ENCODE results near the gene FOXK1. TPM values are rescaled to one million over a fixed set of nuclear protein-coding genes. Genes with fewer than 3 reads are reported as not detected.

The FOXK1 gene
- total and polyA plus RNA-seq, 2 of the 13 experiments (the other 11 are each of a cell fraction or from before 2014, with no cell fraction given) = 4.6 to 8.8 TPM

DNA sequence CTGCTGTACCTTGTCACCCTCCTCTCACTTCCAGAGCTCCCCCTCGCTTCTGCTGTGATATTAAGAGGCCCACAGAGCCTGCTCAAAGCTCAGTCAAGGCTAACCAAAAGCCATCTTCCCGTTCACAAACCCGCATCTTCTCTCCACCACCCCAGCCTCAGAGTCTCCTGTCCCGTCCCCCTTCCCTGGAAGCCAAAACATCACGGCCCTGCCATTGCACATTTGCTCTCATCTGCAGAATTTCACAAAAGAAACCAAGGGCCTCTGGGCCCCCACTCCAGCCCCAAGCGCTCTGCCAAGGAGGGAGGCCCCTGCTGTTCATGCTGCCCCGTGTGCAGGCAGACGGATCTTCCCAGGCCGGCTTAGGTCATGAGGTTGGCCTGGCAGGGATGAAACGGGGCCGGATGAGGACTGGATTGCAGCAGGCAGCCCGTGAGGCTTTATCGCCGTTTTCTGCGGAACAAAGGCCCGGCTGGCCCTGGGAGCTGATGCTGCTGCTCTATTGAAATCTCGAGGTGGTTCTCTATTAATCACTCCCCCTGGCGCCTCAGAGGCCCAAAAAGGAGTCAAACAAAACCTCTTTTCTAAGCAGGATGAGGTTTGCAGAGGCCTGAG lies 31.6 kb upstream of the FOXK1 start (continued):
- TF ChIP-seq, protein P1, sequence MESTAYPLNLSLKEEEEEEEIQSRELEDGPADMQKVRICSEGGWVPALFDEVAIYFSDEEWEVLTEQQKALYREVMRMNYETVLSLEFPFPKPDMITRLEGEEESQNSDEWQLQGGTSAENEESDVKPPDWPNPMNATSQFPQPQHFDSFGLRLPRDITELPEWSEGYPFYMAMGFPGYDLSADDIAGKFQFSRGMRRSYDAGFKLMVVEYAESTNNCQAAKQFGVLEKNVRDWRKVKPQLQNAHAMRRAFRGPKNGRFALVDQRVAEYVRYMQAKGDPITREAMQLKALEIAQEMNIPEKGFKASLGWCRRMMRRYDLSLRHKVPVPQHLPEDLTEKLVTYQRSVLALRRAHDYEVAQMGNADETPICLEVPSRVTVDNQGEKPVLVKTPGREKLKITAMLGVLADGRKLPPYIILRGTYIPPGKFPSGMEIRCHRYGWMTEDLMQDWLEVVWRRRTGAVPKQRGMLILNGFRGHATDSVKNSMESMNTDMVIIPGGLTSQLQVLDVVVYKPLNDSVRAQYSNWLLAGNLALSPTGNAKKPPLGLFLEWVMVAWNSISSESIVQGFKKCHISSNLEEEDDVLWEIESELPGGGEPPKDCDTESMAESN (CRISPR knock-in tag; conservative IDR thresholded peaks at IDR 0.05) = no peak
- TF ChIP-seq, protein P2, sequence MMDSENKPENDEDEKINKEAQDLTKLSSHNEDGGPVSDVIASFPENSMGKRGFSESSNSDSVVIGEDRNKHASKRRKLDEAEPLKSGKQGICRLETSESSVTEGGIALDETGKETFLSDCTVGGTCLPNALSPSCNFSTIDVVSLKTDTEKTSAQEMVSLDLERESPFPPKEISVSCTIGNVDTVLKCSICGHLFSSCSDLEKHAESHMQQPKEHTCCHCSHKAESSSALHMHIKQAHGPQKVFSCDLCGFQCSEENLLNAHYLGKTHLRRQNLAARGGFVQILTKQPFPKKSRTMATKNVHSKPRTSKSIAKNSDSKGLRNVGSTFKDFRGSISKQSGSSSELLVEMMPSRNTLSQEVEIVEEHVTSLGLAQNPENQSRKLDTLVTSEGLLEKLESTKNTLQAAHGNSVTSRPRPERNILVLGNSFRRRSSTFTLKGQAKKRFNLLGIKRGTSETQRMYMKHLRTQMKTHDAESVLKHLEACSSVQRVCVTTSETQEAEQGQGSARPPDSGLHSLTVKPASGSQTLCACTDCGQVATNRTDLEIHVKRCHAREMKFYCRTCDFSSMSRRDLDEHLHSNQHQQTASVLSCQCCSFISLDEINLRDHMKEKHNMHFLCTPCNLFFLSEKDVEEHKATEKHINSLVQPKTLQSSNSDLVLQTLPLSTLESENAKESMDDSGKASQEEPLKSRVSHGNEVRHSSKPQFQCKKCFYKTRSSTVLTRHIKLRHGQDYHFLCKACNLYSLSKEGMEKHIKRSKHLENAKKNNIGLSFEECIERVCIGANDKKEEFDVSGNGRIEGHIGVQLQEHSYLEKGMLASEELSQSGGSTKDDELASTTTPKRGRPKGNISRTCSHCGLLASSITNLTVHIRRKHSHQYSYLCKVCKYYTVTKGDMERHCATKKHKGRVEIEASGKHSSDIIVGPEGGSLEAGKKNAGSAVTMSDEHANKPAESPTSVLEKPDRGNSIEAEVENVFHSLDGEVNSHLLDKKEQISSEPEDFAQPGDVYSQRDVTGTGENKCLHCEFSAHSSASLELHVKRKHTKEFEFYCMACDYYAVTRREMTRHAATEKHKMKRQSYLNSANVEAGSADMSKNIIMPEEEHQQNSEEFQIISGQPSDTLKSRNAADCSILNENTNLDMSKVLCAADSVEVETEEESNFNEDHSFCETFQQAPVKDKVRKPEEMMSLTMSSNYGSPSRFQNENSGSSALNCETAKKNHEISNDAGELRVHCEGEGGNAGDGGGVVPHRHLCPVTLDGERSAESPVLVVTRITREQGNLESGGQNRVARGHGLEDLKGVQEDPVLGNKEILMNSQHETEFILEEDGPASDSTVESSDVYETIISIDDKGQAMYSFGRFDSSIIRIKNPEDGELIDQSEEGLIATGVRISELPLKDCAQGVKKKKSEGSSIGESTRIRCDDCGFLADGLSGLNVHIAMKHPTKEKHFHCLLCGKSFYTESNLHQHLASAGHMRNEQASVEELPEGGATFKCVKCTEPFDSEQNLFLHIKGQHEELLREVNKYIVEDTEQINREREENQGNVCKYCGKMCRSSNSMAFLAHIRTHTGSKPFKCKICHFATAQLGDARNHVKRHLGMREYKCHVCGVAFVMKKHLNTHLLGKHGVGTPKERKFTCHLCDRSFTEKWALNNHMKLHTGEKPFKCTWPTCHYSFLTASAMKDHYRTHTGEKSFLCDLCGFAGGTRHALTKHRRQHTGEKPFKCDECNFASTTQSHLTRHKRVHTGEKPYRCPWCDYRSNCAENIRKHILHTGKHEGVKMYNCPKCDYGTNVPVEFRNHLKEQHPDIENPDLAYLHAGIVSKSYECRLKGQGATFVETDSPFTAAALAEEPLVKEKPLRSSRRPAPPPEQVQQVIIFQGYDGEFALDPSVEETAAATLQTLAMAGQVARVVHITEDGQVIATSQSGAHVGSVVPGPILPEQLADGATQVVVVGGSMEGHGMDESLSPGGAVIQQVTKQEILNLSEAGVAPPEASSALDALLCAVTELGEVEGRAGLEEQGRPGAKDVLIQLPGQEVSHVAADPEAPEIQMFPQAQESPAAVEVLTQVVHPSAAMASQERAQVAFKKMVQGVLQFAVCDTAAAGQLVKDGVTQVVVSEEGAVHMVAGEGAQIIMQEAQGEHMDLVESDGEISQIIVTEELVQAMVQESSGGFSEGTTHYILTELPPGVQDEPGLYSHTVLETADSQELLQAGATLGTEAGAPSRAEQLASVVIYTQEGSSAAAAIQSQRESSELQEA (CRISPR knock-in tag; IDR thresholded peaks at IDR 0.05; ENCODE audit: not compliant biosample characterization) = no peak
- TF ChIP-seq U2AF1 (optimal IDR thresholded peaks at IDR 0.05; ENCODE audit: low read depth, low read length) (no peak), ZNF251 (CRISPR knock-in tag; IDR thresholded peaks at IDR 0.05) (no peak), YEATS4 (CRISPR knock-in tag; IDR thresholded peaks at IDR 0.05; ENCODE audit: borderline replicate concordance) (0 out of 2 replicates have a peak, but pooled peaks have one; percentile 41), ZNF788 (CRISPR knock-in tag; IDR thresholded peaks at IDR 0.05; ENCODE audit: borderline replicate concordance) (no peak), BORCS8-MEF2B (CRISPR knock-in tag; IDR thresholded peaks at IDR 0.05) (no peak), WIZ (CRISPR knock-in tag; IDR thresholded peaks at IDR 0.05) (no peak), KDM2A (CRISPR knock-in tag; IDR thresholded peaks at IDR 0.05; ENCODE audit: borderline replicate concordance, low read depth) (peak; percentile 35; the same call in 1 of the 2 replicates), HMG20A (CRISPR knock-in tag; IDR thresholded peaks at IDR 0.05; ENCODE audit: borderline replicate concordance) (no peak), ZNF230 (CRISPR knock-in tag; IDR thresholded peaks at IDR 0.05) (no peak), ZNF749 (CRISPR knock-in tag; IDR thresholded peaks at IDR 0.05; ENCODE audit: borderline replicate concordance) (no peak), GABPB1 (CRISPR knock-in tag; IDR thresholded peaks at IDR 0.05) (peak; percentile 36; the same call in 1 of the 2 replicates), KAT7 (CRISPR knock-in tag; IDR thresholded peaks at IDR 0.05; ENCODE audit: borderline replicate concordance) (no peak)
- TF ChIP-seq, protein P3, sequence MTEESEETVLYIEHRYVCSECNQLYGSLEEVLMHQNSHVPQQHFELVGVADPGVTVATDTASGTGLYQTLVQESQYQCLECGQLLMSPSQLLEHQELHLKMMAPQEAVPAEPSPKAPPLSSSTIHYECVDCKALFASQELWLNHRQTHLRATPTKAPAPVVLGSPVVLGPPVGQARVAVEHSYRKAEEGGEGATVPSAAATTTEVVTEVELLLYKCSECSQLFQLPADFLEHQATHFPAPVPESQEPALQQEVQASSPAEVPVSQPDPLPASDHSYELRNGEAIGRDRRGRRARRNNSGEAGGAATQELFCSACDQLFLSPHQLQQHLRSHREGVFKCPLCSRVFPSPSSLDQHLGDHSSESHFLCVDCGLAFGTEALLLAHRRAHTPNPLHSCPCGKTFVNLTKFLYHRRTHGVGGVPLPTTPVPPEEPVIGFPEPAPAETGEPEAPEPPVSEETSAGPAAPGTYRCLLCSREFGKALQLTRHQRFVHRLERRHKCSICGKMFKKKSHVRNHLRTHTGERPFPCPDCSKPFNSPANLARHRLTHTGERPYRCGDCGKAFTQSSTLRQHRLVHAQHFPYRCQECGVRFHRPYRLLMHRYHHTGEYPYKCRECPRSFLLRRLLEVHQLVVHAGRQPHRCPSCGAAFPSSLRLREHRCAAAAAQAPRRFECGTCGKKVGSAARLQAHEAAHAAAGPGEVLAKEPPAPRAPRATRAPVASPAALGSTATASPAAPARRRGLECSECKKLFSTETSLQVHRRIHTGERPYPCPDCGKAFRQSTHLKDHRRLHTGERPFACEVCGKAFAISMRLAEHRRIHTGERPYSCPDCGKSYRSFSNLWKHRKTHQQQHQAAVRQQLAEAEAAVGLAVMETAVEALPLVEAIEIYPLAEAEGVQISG (CRISPR knock-in tag; IDR thresholded peaks at IDR 0.05) = peak; percentile 43; the same call in 1 of the 2 replicates
- TF ChIP-seq, protein P4, sequence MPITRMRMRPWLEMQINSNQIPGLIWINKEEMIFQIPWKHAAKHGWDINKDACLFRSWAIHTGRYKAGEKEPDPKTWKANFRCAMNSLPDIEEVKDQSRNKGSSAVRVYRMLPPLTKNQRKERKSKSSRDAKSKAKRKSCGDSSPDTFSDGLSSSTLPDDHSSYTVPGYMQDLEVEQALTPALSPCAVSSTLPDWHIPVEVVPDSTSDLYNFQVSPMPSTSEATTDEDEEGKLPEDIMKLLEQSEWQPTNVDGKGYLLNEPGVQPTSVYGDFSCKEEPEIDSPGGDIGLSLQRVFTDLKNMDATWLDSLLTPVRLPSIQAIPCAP (CRISPR knock-in tag; IDR thresholded peaks at IDR 0.05; ENCODE audit: low read depth) = no peak

Measured in HepG2 (cell line).